Tibial nerve (tissue), 4 donors: ENCODE data around the gene VWDE. TPM values are rescaled to one million over a fixed set of nuclear protein-coding genes. Genes with fewer than 3 reads are reported as not detected.

Experiments used
- DNase-seq, 2 donors: peaks; one replicate each; pipeline ENCODE4 v3.0.0-alpha.2; 2019; ENCODE audit warnings: low spot score in 2 of 2
- H3K27ac ChIP-seq, 4 donors: fragments of 200-600 bp; sonication (generic) in 3 of 4; one replicate each; pipeline ENCODE4 v1.5.1; 2017 to 2019; ENCODE audit warnings: mild to moderate bottlenecking in 1 of 4
- H3K27me3 ChIP-seq, 2 donors: fragments of 200-600 bp; sonication (generic) in 1 of 2; one replicate each; pipeline versions ENCODE4 v1.5.1 to v1.6.0; 2017 to 2019
- H3K36me3 ChIP-seq, 3 donors: fragments of 200-600 bp; sonication (generic); one replicate each; pipeline ENCODE4 v1.5.1; 2018 to 2019
- H3K4me1 ChIP-seq, 4 donors: fragments of 200-600 bp; sonication (generic) in 3 of 4; one replicate each; pipeline ENCODE4 v1.5.1; 2017 to 2019
- H3K4me3 ChIP-seq, 4 donors: fragments of 200-600 bp; sonication (generic) in 3 of 4; one replicate each; pipeline ENCODE4 v1.5.1; 2017 to 2019; ENCODE audit warnings: mild to moderate bottlenecking in 1 of 4, moderate library complexity in 1 of 4
- H3K9me3 ChIP-seq, 4 donors: fragments of 200-600 bp; sonication (generic) in 3 of 4; one replicate each; pipeline ENCODE4 v1.5.1; 2017 to 2019
- EP300 ChIP-seq, 2 donors: sonication (generic); formaldehyde crosslinking; IDR thresholded peaks; one replicate each; pipeline ENCODE4 v1.6.1; 2017; ENCODE audit warnings: antibody characterized with exemption in 2 of 2, mild to moderate bottlenecking in 1 of 2
- POLR2A ChIP-seq, 2 donors: fragments of 450-650 bp; IDR thresholded peaks; one replicate each; pipeline ENCODE4 v1.6.1; 2017; ENCODE audit warnings: antibody characterized with exemption in 2 of 2, mild to moderate bottlenecking in 2 of 2, moderate library complexity in 2 of 2
- WGBS, 2 donors: methylation state at CpG; one replicate each; pipeline ENCODE4 v1.1.5; 2018; 5-methylcytosine and 5-hydroxymethylcytosine counted together
- total RNA-seq, 4 donors: library from RNA; depleted of rRNA; stranded (reverse); fragments of >200 nt; gene quantifications; one replicate each; pipeline ENCODE4 v1.1.0, GENCODE V29; 2016
- TF ChIP-seq, protein P1 (sequence below), 5 experiments: fragments of 200-600 bp in 3 of 5; fragments of 450-650 bp in 2 of 5; sonication (generic) in 3 of 5; IDR thresholded peaks; one replicate each; pipeline ENCODE4 v1.5.1; 2016 to 2019; ENCODE audit warnings: antibody characterized with exemption in 5 of 5, mild to moderate bottlenecking in 3 of 5, moderate library complexity in 2 of 5

The VWDE gene
- total RNA-seq, 4 donors from 2014 or later: 0.66 to 12.6 (median 1.9) TPM

DNA sequence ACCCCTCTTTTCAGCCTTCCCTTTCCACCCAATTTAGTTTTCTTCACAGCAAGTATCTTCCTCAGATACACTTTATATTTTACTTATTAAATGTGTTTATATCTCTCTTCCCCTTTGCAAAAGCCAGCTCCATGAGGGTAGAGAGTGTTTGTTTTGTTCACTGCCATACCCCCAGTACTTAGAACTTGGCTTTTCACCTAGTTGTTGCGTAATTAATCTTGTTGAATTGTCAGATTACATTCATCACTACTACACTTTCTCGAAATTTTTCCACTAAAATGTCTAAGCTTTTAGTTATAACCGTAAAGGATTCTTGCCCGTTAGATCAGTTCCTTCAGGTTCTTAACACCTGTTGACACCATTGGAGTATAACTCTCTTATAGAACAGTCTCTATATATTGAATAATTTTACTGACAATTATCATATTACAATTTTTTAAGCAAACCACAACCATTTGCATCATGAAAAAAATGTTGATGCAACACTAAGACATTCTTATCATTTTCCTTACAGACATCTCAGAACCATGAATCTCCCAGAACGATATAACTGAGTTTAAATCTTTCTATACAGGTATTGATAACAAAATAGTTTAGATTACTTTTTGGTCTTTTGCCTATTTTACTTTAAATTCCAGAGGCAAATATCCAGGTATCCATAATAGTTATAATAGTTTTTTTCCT lies 29.9 kb downstream of the VWDE start:
- Histone ChIP-seq H3K36me3 (no peaks in the 10 kb centered on the region), H3K27me3 (no peaks in the 10 kb centered on the region), H3K4me1 (peaks cover 0 to 16% (median 0%) of the 10 kb centered on the region in 4 donors), H3K4me3 (no peak overlapping the region), H3K9me3 (no peaks in the 10 kb centered on the region), H3K27ac (no peak overlapping the region)
- no peak for DNase-seq
- WGBS, 2 donors: 76 to 82% methylated on average over 5 of the region's 5 CpGs
- TF ChIP-seq POLR2A (IDR thresholded peaks at IDR 0.05): no peak
- TF ChIP-seq, protein P1, sequence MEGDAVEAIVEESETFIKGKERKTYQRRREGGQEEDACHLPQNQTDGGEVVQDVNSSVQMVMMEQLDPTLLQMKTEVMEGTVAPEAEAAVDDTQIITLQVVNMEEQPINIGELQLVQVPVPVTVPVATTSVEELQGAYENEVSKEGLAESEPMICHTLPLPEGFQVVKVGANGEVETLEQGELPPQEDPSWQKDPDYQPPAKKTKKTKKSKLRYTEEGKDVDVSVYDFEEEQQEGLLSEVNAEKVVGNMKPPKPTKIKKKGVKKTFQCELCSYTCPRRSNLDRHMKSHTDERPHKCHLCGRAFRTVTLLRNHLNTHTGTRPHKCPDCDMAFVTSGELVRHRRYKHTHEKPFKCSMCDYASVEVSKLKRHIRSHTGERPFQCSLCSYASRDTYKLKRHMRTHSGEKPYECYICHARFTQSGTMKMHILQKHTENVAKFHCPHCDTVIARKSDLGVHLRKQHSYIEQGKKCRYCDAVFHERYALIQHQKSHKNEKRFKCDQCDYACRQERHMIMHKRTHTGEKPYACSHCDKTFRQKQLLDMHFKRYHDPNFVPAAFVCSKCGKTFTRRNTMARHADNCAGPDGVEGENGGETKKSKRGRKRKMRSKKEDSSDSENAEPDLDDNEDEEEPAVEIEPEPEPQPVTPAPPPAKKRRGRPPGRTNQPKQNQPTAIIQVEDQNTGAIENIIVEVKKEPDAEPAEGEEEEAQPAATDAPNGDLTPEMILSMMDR (IDR thresholded peaks at IDR 0.05): no peak
- no peak for TF ChIP-seq EP300 (IDR thresholded peaks at IDR 0.05)

DNA sequence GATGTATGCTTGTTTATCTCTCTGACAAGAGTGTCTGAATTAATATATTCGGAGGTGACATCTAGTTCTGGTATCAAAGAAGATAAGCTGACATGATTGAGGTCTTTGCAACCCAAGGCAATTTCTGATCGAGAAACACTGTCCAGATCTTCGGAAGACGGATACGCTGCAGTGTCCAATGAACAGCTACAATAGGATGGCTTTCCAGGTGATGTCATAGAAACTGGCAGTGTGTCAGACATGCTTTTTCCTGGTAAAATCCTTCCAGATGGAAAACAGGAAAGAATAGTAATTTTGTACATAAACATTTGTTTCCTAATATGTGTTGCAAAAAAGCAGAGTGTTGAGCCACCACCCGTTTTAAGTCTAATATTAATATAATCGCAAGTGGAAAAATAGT lies 33.4 kb downstream of the VWDE start:
- no peaks in the 10 kb centered on the region for H3K9me3 ChIP-seq
- peak overlapping the region in 2 of 4 donors; percentile 14 to 18 for H3K27ac ChIP-seq
- no peaks in the 10 kb centered on the region for H3K27me3 ChIP-seq
- H3K4me1 ChIP-seq: peaks cover 0 to 8% (median 0%) of the 10 kb centered on the region in 4 donors
- no peaks in the 10 kb centered on the region for H3K36me3 ChIP-seq
- H3K4me3 ChIP-seq: peak overlapping the region in 1 of 4 donors; percentile 25
- WGBS, 2 donors: 75% methylated on average over 7 of the region's 7 CpGs
- TF ChIP-seq, protein P1 (IDR thresholded peaks at IDR 0.05): no peak
- TF ChIP-seq POLR2A (IDR thresholded peaks at IDR 0.05) (no peak), EP300 (IDR thresholded peaks at IDR 0.05) (no peak)
- DNase-seq: peak in 1 of 2 donors; percentile 20

DNA sequence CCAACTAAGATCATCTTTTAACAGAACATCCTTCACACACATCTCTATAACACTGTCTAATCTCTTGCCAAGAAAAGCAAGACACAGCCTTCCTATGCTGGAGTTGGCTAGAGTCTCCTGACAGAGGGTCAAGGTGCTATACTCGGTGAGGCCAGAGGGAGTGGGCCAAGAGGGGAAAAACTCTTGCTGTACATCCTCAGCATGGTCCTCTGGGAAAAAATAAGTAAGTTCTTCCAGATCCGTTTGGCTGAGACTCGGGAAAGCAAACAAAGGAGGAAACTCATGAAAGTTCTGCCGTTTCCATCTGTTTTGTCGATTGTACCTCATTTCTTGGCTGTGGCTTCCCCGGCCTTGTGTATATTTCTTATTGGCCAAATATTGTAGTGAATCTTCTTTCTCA lies 33.9 kb downstream of the VWDE start:
- Histone ChIP-seq H3K36me3 (no peaks in the 10 kb centered on the region), H3K9me3 (no peaks in the 10 kb centered on the region), H3K27me3 (no peaks in the 10 kb centered on the region), H3K27ac (peak overlapping the region in 2 of 4 donors; percentile 14 to 18), H3K4me1 (peaks cover 0 to 8% (median 0%) of the 10 kb centered on the region in 4 donors), H3K4me3 (peak overlapping the region in 1 of 4 donors; percentile 25)
- DNase-seq: no peak
- WGBS, 2 donors: 54 to 61% methylated on average over 6 of the region's 6 CpGs
- TF ChIP-seq EP300 (IDR thresholded peaks at IDR 0.05) (no peak), POLR2A (IDR thresholded peaks at IDR 0.05) (no peak)
- TF ChIP-seq, protein P1 (IDR thresholded peaks at IDR 0.05): no peak

DNA sequence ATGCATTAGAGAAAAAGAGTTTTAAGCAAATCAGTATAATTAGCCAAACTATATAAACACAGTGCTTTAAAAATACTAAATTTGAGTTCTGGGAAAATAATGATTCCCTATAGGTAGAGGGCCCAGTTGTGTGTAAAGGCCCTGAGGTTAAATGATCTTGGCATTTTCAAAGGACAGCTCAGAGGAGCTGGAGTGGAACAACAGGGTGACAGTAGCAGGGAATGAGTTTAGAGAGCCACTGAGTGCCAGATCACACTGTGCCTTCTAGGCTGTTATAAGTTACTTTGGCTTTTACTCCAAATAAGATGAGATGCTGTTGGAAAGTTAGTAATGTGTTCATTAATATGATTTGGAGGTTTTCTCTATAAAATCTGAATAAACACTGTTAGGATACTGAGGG lies 34.6 kb downstream of the VWDE start:
- no peak for DNase-seq
- H3K27me3 ChIP-seq: no peaks in the 10 kb centered on the region
- no peak overlapping the region for H3K4me3 ChIP-seq
- no peaks in the 10 kb centered on the region for H3K9me3 ChIP-seq
- H3K27ac ChIP-seq: no peak overlapping the region
- H3K36me3 ChIP-seq: no peaks in the 10 kb centered on the region
- H3K4me1 ChIP-seq: peaks cover 0 to 8% (median 0%) of the 10 kb centered on the region in 4 donors
- no peak for TF ChIP-seq POLR2A (IDR thresholded peaks at IDR 0.05)
- TF ChIP-seq, protein P1 (IDR thresholded peaks at IDR 0.05): no peak
- TF ChIP-seq EP300 (IDR thresholded peaks at IDR 0.05): no peak

DNA sequence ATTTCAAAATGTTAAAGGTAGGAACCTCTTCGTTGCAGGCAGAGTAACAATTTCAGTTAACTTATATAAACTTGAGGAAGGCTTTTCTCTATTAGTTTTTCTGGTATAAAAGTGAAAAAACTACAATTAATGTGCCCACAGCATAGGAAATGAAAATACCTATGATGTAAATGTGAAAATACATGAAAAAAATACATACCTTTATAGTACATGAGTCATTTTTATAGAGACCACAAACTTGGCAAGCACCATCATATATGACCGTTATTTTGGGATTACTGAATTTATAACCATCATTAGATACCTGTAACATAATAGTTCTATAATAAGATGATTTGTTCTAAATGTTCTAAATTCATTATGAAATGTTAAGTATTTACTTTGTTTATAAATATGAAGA lies 42.7 kb downstream of the VWDE start:
- TF ChIP-seq POLR2A (IDR thresholded peaks at IDR 0.05): no peak
- no peak for TF ChIP-seq EP300 (IDR thresholded peaks at IDR 0.05)
- TF ChIP-seq, protein P1 (IDR thresholded peaks at IDR 0.05): no peak
- H3K4me1 ChIP-seq: no peaks in the 10 kb centered on the region
- no peaks in the 10 kb centered on the region for H3K36me3 ChIP-seq
- no peak overlapping the region for H3K27ac ChIP-seq
- DNase-seq: no peak
- no peaks in the 10 kb centered on the region for H3K27me3 ChIP-seq
- 43 to 60% methylated on average over 2 of the region's 2 CpGs for WGBS, 2 donors
- no peak overlapping the region for H3K4me3 ChIP-seq
- no peaks in the 10 kb centered on the region for H3K9me3 ChIP-seq
